ENCODE measurements around the gene CD79A. TPM values are rescaled to one million over a fixed set of nuclear protein-coding genes. Genes with fewer than 3 reads are reported as not detected.
"Not testable (repeated sequence)": the region's sequence is repeated elsewhere in the genome, so short reads cannot be mapped to it uniquely, and the experiment has no call there.

Gene CD79A
- total RNA-seq, 1 experiment from 2014 or later = 0.59 TPM

DNA sequence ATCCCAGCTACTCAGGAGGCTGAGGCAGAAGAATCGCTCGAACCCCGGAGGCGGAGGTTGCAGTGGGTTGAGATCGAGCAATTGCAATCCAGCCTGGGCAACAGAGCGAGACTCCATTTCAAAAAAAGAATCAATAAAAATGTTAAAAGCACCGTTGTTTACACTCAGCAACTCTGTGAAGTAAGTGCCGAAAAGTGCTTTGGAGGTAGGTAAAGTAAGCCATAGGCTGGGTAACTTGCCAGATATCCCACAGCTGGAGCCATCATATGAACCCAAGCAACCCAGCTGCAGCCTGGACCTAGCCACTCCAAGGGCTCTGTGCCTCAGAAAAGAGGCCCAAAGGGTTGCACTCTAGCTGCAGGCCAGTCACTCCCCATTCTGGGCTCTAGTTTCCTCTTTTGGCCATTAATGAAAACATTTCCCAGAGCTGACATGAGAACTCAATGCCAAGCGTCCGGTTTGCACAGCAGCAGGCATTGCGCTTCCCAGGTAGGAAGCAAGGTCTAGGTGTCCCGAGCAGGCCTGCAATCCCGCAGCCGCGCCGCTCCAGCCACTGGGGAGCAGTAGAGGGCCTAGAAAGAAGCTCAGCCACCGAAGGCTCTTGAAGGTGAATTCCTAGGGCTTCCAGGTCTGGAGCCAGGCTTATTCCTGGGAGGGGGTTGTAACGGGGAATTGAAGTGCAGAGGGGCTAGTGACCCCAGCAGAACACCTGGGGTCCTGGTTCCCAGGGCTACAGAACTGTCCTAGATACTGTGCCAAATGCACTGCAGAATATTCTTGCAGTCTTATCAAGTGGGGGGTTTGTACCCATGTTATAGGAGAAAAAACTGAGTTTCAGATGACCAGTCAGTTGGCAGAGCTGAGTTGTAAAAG lies 4.1 kb upstream of the CD79A start:
- no peak overlapping the region for H3K27ac ChIP-seq
- CTCF ChIA-PET = interaction anchor here (0.8 to 1.0 kb wide), 3 partner anchors 14 to 85 kb away, joined by 3 read pairs; no protein-coding TSS in a partner anchor
- peak; percentile 79 to 84 for DNase-seq

DNA sequence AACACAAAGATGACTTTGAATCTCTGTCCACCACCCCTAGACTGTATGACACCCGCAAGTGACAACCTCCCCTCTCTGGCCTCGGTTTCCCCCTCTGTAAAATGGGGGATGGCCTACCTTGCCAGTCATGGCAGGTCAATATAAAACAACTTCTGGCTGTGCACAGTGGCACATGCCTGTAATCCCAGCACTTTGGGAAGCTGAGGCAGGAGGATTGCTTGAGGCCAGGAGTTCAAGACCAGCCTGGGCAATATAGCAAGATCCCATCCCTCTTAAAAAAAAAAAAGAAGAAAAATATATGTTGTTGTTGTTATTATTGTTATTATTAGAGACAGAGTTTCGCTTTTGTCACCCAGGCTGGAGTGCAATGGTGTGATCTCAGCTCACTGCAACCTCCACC lies 1.1 kb upstream of the CD79A start:
- H3K9me3 ChIP-seq (ENCODE audit: insufficient read depth, low read depth); H2AFZ ChIP-seq; POLR2A ChIA-PET (ENCODE audit: unreplicated experiment); H3K36me3 ChIP-seq (ENCODE audit: low read depth); H3K4me3 ChIP-seq; intact Hi-C loops (cut with micrococcal nuclease; ENCODE audit: unreplicated experiment); H3K27ac ChIP-seq; H3K79me2 ChIP-seq (ENCODE audit: low read depth); H3K27me3 ChIP-seq (ENCODE audit: insufficient read depth, low read depth); H3K4me2 ChIP-seq; H3K4me1 ChIP-seq (replicated peaks; ENCODE audit: insufficient read depth); H3K9me2 ChIP-seq (ENCODE audit: insufficient read depth); DNase-seq; BruUV-seq (replicated peaks): not testable (repeated sequence)
- CTCF ChIA-PET = interaction anchor here (0.6 kb wide), 2 partner anchors 67 to 82 kb away, joined by 3 to 11 read pairs; no protein-coding TSS in a partner anchor
- Histone ChIP-seq H4K20me1 (ENCODE audit: insufficient read depth) (peaks cover 20% of the 10 kb centered on the region), H3F3A (ENCODE audit: insufficient read depth, low read depth) (peaks cover 26% of the 10 kb centered on the region)

More for the DNA sequence above, 4.1 kb upstream of the CD79A start:
- TF ChIP-seq EZH2 (IDR thresholded peaks at IDR 0.05; ENCODE audit: low read depth) = no peak
- TF ChIP-seq, protein P1, sequence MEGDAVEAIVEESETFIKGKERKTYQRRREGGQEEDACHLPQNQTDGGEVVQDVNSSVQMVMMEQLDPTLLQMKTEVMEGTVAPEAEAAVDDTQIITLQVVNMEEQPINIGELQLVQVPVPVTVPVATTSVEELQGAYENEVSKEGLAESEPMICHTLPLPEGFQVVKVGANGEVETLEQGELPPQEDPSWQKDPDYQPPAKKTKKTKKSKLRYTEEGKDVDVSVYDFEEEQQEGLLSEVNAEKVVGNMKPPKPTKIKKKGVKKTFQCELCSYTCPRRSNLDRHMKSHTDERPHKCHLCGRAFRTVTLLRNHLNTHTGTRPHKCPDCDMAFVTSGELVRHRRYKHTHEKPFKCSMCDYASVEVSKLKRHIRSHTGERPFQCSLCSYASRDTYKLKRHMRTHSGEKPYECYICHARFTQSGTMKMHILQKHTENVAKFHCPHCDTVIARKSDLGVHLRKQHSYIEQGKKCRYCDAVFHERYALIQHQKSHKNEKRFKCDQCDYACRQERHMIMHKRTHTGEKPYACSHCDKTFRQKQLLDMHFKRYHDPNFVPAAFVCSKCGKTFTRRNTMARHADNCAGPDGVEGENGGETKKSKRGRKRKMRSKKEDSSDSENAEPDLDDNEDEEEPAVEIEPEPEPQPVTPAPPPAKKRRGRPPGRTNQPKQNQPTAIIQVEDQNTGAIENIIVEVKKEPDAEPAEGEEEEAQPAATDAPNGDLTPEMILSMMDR (conservative IDR thresholded peaks at IDR 0.05) = peak; percentile 82
- Histone ChIP-seq H3K4me1 (replicated peaks; ENCODE audit: insufficient read depth) (peaks cover 8% of the 10 kb centered on the region), H3K9me2 (ENCODE audit: insufficient read depth) (no peaks in the 10 kb centered on the region), H3K79me2 (ENCODE audit: low read depth) (peaks cover 6% of the 10 kb centered on the region), H3F3A (ENCODE audit: insufficient read depth, low read depth) (peaks cover 56% of the 10 kb centered on the region), H2AFZ (no peak overlapping the region), H3K9me3 (ENCODE audit: insufficient read depth, low read depth) (no peaks in the 10 kb centered on the region), H3K4me3 (no peak overlapping the region), H3K27me3 (ENCODE audit: insufficient read depth, low read depth) (no peaks in the 10 kb centered on the region), H3K36me3 (ENCODE audit: low read depth) (peaks cover 27% of the 10 kb centered on the region), H3K4me2 (no peak overlapping the region), H4K20me1 (ENCODE audit: insufficient read depth) (peaks cover 50% of the 10 kb centered on the region)
- POLR2A ChIA-PET (ENCODE audit: unreplicated experiment) = interaction anchor here (0.5 to 1.0 kb wide), 5 partner anchors 14 to 214 kb away, joined by 3 to 6 read pairs (median 3); no protein-coding TSS in a partner anchor
- intact Hi-C loops (cut with micrococcal nuclease; ENCODE audit: unreplicated experiment) = loop anchor here (1.0 kb wide), 2 partner anchors 78 to 85 kb away; no protein-coding TSS in a partner anchor
- BruUV-seq (replicated peaks) = no TSS peak

DNA sequence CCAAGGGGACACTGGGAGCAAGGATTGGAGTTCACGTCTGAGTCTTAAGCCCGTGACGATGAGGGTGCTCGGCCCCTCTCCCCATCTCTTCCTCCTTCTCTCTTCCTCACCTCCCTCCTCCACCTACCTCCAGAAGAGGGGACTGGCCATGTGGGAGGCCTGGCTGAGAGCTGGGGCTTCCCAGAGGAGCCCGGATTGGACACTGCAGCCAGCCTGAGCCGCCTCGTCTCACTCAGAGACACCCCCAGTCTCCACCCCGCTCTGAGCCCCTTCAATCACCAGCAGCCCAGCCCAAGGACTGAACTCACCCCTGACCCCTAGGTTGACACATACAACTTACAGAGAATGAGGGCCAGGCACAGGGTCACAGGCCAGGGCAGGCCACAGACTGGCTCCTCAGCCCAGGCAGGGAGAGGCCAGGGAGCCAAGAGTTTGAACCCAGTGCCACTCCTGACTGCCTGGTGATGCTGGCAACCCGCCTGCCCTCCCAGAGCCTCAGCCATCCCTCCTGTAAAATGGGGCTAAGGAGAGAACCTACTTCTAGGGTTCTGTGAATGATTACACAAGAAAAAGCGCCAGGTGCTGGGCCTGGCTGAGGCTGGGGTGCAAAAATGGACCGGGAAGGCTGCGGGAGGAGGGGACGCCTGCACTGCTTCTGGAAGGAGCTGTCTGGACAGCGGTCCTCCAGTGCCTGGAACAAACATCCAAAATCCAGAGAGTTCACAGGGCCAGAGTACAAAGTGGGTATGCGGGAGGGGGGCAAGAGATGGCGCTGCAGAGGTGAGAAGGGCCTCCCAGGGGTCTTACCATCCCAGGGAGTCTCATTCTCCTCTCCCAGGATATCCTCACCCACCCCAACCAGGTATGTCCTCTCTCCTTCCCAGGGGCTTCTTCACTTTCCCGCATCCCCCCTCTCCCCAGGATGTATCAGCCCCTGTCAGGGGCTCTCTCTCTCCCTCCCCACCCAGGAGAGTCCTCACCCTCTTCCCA lies 1.1 kb downstream of the CD79A start:
- Histone ChIP-seq H3K36me3 (ENCODE audit: low read depth) (no peaks in the 10 kb centered on the region), H3K27me3 (ENCODE audit: insufficient read depth, low read depth) (no peaks in the 10 kb centered on the region), H3K27ac (no peak overlapping the region), H3K4me2 (no peak overlapping the region), H2AFZ (no peak overlapping the region), H3K4me1 (replicated peaks; ENCODE audit: insufficient read depth) (no peaks in the 10 kb centered on the region; the same call in 1 of the 2 replicates), H3F3A (ENCODE audit: insufficient read depth, low read depth) (peaks cover 16% of the 10 kb centered on the region; the same call in 1 of the 2 replicates), H3K4me3 (no peak overlapping the region), H4K20me1 (ENCODE audit: insufficient read depth) (no peaks in the 10 kb centered on the region), H3K9me3 (ENCODE audit: insufficient read depth, low read depth) (no peaks in the 10 kb centered on the region), H3K9me2 (ENCODE audit: insufficient read depth) (no peaks in the 10 kb centered on the region), H3K79me2 (ENCODE audit: low read depth) (no peaks in the 10 kb centered on the region)
- BruUV-seq (replicated peaks) = no TSS peak
- POLR2A ChIA-PET (ENCODE audit: unreplicated experiment) = interaction anchor here (0.6 kb wide), 1 partner anchor 34 kb away, joined by 7 read pairs; no protein-coding TSS in a partner anchor
- TF ChIP-seq EZH2 (IDR thresholded peaks at IDR 0.05; ENCODE audit: low read depth) = no peak
- TF ChIP-seq, protein P1 (conservative IDR thresholded peaks at IDR 0.05) = no peak
- CTCF ChIA-PET = no interaction called here
- DNase-seq = no peak
- intact Hi-C loops (cut with micrococcal nuclease; ENCODE audit: unreplicated experiment) = no loop called here

Measured in PC-9 (cell line).